NOMO-1 (cell line): Measurements from ENCODE around the gene CD3E.

Source experiments
- DNase-seq, 2 experiments: peaks; one replicate each; lab custom pipeline; 2025; ENCODE audit not compliant: unreplicated experiment in 2 of 2; lab: John Stamatoyannopoulos, UW

The CD3E gene

DNA sequence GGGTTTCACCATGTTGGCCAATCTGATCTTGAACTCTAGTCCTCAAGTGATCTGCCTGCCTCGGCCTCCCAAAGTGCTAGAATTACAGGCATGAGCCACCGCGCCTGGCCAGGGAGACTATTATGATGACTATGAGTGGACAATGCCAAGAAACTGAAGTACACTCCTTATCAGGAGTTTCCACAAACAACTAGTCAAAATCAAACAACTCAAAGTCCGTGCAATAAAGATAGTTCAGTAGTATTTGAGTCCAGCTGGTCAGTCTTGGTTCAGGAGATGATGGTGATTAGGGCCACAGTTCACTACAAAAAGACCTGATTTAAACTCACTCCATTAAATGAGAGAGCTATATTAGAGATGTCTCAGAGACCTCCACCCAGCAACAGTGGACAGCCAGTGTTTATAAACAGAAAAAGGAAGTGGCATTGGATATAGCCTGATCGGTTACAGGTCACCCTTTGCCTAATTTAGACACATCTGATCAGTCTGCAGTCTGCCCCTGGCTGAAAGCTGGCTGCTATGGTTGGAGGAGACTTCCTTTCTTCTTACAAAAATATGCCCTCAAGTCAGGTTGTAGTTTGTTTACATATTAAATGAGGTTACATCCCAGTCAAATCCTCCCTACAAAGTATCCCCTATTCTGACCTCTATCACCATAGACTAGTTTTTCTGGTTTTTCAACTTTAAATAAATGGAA, 17.0 kb downstream of the CD3E start:
- DNase-seq = peak; percentile 17 to 53

DNA sequence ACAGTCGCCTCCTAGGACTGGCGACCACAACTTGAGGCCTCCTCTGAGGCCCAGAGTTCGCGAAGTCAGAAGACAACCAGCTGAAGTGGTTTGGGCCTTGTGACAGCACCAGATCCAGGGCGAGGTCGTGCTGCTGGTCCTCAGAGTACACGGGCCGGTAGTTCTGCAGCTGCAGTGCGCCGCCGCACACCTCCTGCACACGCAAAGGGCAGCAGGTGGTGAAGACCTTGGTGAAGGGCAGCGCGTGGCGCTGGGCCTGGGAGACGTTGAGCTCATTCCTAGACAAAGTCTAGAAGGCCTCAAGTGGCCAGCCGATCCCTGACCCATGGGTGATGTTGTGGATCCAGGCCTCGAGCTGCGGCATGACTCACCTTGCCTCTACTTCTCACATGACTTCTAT, 18.2 kb downstream of the CD3E start:
- DNase-seq = no peak

DNA sequence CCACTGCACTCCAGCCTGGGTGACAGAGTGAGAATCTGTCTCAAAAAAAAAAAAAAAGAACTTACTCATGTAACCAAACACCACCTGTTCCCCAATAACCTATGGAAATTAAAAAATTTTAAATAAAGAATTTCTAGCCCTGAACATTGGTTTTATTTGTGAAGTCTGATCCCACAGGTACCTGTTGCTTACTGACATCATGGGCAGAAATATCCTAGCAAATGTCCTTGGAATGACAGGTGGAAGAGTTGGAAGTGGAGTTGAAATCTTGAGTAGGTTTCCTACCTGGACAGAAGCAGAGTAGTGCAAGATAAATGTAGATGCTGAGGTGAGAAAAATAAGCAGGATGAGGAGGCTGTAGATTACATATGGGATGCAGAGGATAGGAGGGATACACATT, 20.8 kb downstream of the CD3E start:
- DNase-seq = no peak

- DNase-seq = no peak
Measured at GRCh38 chr11:118328745-118329144, 24.2 kb downstream of the CD3E start.

- DNase-seq = no peak
Measured at GRCh38 chr11:118334745-118335144, 30.2 kb downstream of the CD3E start.

DNA sequence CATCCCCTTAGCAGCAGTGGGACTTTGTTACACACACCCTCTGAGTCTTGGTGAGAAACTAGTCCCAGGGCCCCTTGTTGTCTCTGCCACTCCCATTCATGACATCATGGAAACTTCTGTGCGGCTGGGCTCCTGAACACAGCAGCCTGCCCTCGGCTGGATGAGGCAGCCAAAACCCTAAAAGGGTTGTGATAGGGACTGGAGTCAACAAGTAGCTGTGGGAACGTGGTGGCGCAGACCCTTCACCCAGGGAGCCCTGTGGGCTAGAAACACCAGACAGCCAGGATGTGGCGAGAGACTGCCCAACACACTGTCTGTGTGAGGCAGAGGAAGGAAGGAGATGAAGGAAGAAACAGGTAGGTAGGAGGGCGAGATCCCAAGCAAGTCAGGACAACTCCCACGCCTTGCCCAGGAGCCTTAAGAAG, 34.1 kb downstream of the CD3E start:
- DNase-seq = no peak

- no peak for DNase-seq
Measured at GRCh38 chr11:118339281-118339961, 34.9 kb downstream of the CD3E start.

- DNase-seq = no peak
Measured at GRCh38 chr11:118340449-118340848, 35.9 kb downstream of the CD3E start.

GRCh38 chr11:118341261-118341660, 36.7 kb downstream of the CD3E start:
- no peak for DNase-seq

- DNase-seq = no peak
Measured at GRCh38 chr11:118341815-118342489, 37.4 kb downstream of the CD3E start.

DNA sequence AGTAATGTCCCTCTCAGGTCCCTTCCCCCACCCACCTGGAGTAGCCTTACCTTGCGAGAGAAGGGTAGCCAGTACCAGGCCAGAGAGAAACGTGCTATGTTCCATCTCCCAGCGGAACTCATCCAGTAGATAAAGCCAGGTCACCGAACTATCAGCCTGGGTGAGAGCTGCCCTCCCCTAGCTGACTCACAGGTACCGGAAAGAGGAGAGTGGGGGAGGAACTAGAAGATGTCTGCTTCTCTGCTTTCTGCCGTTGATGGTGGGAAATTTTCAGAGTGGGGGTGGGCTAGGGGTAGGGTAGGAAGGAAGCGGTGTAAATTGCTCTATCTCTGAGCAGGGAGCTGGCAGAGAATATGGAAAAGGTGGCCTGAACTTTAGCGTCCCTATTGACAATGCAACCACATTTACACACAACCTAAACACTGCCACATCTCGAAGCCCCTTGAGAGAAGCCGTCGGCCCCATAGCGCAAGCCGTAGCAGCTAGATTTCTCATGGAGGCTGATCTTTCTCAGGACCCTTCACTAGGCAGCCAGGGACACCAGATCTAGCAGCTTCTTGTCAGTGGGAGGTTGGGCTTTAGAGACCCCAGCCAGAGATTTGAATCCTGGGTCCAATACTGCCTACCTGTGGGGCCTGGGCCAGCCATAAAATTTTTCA, 38.1 kb downstream of the CD3E start, which contains the start of gene CD3D:
TSS of gene CD3D (minus strand) at position 203 of the 659 bp plus-strand sequence. CDS start at position 105, 98 bp downstream.
- DNase-seq = no peak

GRCh38 chr11:118343248-118343647, 38.7 kb downstream of the CD3E start:
- DNase-seq = no peak

DNA sequence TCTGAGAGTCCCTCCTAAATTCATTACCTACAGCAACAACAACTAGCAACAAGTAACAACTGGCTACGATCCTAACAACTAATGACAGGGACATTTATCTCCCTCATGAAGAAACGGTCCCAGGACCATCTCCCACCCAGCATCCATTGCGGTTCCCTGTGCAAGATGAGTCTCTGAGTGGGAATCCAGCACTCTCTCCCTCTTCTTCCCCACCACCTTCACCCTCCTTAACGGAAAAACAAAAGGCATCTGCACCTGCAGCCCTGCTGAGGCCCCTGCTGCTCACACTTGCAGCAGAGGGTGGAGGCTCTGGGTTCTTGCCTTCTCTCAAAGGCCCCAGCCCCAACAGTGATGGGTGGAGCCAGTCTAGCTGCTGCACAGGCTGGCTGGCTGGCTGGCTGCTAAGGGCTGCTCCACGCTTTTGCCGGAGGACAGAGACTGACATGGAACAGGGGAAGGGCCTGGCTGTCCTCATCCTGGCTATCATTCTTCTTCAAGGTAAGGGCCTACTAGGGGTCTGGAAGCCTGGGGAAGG, 39.5 kb downstream of the CD3E start, which contains the start of gene CD3G:
TSS of gene CD3G (plus strand) at position 364 of the 535 bp plus-strand sequence. CDS start at position 444, 80 bp downstream.
- no peak for DNase-seq

- no peak for DNase-seq
Measured at GRCh38 chr11:118349475-118349874, 44.9 kb downstream of the CD3E start.

GRCh38 chr11:118353084-118353710, 48.7 kb downstream of the CD3E start:
- peak in 1 of 2 experiments; percentile 3 for DNase-seq

DNA sequence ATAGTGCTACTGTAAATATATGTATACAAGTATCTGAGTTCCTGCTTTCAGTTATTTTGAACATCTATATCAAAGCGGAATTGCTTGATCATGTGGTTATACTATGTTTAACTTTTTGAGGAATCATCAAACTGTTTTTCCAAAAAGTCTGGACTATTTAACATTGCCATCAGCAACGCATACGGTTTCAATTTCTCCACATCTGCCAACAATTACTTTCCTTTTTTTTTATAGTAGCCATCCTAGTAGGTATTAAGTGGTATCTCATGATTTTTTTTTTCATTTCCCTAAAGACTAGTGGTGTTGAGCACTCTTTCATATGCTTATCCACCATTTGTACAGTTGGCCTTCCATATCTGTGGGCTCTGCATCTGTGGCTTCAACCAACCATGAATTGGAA, 53.5 kb downstream of the CD3E start:
- DNase-seq = no peak

DNA sequence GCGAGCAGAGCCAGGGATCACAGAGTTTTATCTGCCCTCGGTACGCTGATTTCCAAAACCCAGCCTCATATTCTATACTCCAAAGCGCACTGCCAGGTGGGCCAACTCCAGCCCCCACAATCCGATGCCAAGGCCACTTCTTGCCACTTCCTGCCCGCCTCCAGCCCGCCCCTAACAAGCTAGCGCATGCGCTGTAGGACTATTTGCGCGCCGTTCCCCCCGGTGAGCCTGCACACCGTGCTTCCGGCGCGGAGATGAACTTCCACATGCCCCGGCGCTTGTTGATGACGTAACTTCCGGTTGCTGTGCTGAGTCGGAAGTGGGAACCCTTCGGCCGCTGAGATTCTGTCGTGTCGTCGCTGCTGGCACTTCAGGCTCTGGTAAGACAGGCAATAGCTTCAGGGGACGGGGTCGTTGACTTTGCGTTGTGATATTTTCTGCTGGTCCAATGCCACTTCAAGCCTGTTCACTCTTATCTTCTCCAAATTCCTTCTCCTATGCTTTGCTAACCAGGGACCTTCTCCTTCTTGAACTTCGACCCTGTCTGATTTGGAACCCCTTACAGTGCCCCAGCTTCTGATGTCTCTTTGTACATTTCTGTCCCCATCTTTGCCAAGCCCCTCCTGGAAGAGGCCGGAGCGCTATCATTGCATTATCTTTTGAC, 54.9 kb downstream of the CD3E start, which contains the start of gene UBE4A:
TSS of gene UBE4A (plus strand) at position 306 of the 664 bp plus-strand sequence. CDS start 5,481 bp downstream, outside the sequence.
- DNase-seq = peak; percentile 92 to 93

GRCh38 chr11:118364956-118365615, 60.6 kb downstream of the CD3E start:
- no peak for DNase-seq
